NCI-H128 (cell line): ENCODE data around the gene ATP6V1D.
A peak's percentile ranks its signal among the peaks of the same experiment; 100 is the strongest.
"Not testable (repeated sequence)": the region's sequence is repeated elsewhere in the genome, so short reads cannot be mapped to it uniquely, and the experiment has no call there.

Experiments
- DNase-seq: peaks from one replicate; lab custom pipeline; 2025; ENCODE audit not compliant: unreplicated experiment; lab: John Stamatoyannopoulos, UW

Gene ATP6V1D

DNA sequence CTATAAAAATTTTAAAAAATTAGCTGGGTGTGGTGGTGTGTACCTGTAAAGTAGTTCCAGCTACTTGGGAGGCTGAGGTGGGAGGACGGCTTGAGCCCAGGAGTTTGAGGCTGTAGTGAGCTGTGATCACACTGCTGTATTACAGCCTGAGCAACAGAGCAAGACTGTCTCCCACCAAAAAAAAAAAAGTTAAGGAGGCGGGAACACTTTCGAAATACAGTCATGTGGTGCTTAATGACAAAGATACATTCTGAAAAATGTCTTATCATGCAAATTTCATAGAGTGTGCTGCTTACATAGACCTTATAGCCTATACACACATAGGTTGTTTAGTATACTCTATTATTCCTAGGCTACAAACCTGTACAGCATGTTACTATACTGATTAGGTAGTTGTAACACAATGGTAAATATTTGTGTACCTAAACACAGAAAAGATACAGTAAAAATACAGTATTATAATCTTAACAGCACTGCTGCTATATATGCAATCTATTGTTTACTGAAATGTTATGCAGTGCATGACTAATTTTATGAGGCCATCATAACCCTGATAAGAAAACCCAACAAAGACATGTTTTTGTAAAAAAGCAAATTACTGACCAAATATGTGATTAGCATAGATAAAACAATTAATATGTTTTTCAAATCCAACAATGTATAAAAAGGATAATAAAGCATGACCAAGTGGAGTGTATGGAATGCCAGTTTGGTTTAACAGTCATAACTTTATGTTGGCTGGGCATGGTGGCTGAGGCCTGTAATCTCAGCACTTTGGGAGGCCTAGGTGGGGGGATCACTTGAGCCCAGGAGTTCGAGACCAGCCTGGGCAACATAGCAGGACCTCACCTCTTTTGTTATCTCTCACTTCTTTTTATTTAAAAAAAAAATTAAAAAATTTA, 11.9 kb upstream of the ATP6V1D start:
- DNase-seq = no peak

DNA sequence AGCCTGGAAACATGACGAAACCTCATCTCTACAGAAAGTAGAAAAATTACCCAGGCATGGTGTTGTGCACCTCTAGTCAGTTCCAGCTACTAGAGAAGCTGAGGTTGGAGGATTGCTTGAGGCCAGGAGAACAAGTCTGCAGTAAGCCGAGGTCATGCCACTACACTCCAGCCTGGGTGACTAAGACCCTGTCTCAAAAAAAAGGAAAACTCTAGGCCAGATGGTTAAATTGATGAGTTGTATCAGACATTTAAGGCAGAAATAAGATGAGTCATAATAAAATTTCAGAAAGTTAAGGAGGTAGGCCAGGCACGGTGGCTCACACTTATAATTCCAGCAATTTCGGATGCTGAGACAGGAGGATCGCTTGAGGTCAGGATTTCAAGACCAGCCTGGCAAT, 11.2 kb upstream of the ATP6V1D start:
- DNase-seq = no peak

DNA sequence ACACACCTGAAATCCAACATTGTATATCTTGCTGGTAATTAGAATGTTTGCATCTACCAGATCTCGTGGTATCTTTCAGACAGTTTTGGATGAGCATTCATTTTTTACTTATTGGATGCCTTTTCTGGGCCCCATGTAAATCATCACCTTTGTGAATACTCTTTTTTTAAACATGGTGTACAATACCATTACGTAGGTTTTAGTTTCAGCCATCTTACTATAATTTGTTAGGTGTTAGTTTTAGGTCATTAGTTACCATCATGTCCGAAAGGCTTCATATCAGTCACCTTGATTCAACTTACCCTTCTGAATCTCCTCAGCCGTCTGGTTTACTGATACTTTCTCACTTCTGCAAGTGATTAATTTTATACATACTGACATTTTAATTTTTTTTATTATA, 5.9 kb upstream of the ATP6V1D start:
- no peak for DNase-seq

DNA sequence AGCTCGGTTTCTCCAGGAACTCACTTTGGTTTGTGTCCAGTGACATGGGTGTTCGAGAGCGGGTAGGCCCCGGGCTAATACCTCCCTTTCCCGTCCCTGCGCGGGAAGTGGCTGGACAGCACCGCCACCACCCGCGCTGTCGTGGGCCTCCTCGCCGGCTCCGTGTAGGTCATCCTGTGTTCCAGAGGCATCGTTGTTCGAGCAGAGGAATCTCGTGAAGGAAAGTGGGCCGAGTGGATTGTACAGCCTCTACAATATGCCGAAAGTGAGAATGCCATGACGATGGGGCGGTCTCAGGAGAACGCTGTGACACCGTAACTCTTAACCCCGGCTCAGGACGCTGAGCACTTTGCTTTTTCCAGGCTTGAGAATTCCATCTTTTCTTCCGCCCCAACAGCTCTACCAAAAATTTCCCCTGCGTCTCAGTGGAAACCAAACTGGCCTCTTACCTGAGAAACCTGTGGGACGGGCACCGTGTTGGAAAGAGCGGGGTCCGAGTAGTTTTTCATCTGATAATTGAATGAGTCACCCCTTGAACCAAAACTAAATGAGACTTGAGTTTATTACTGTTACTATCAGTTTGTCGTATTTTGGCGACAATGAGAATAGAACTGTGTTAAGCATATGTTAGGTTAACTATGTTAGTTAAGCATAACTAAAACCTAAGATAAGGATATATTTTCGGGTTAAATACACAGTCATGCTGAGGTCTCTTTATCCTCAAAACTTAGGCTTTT, 1.0 kb upstream of the ATP6V1D start:
- no peak for DNase-seq

DNA sequence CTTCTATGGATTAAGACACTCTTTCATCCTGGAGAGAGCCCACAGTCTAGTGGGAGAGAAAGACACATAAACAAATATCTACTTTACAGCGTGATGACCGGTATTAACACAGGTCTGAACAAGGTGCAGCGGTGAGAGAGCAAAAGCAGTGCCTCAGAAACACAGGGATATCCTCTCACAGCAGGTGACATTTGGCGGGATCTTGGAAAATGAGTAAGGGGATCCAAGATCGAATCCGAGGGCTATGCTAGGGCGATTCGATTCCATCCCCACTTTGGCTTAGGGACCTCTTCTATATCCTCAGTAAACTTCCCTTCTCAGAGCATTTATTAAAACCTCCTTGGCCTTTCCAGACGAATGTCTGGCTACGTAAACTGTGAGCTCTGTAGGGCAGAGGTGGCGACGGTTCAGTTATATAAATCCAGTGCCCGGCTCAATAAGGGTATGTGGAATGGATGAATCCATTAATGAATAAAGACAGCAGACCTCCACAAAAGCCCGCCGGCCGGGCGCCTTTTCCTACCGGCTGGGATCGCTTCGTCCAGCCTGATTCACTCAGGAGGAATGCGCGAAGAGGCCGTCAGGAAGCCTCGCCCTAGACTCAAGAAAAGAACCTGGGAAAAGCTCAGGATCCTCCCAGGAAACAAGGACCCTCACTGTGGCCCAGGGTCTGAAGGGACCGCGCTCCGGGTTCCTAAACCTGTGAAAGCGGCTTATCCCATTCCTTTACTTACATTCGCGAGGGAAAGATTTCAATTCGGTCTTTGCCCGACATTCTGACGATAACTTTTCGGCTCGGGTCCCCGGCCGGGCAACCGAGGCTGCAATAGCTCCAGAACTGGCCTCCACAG, 455 bp downstream of the ATP6V1D start:
- DNase-seq = peak; percentile 3

DNA sequence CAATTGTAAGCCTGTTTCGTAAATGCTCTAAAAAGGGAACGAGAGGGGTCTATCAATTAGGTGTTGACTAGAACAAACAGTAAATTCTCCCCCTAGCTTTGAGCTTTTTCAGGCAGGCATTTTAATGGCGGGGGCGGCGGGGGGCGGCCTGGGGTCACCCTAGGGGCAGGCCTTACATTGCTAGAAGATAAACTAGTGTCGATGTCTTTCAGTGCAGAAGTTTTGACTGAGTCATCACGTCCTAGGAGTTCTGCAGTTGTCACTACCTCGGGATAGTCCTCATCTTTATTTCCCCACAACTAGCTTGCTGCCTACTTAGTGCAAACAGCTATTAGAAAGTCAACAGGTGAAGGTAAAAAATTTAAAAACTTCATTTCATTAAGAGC, 1.6 kb downstream of the ATP6V1D start:
- DNase-seq = no peak

DNA sequence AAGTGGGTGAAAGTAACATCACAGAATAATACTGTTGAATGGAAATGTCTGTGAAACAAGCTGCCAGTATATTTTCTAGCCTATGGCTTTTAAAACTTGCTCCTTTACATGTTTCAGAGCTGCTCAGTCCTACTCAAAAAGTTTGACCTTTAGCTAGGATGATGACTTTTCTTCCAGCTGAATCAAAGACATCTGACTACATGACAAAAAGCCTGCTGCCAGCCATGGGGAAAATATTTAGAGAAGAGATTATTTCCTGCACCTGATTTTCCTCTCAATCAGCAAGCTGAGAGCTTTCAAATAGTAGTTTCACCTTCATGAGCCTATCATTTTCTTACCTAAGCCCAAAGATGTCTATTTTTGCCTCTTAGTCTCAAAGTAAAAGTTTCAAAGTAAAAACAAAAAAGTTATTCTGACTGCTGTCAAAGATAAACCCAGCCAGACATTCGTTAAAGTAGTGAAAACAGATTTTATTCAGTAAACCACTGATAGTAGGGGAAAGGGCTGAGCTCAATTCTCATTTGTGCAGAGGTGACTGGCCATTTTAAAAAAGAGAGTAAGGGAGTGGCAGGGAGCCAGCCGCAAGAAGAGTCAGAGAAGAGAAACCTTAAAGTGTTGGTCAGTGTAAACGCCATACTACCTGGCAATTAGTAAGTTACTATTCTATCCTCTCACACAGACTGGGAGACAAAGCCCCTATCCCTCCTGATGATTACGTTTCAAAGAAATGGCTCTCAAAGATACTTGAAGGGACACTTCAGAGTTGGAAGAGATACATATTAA, 2.2 kb downstream of the ATP6V1D start:
- peak; percentile 31 for DNase-seq

DNA sequence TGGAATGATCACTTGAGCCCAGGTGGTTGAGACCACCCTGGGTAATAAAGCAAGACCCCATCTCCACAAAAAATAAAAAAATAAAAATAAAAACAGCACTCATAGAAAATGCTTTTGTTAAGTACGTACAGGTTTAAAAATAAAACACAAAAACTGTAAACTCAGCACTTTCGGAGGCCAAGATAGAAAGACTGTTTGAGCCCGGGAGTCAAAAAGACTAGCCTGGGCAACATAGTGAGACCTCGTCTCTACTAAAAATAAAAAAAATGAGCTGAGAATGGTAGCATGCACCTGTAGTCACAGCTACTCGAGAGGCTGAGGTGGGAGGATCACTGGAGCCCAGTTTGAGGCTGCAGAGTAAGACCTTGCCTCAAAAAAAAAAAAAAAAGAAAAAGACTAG, 7.5 kb downstream of the ATP6V1D start:
- DNase-seq = no peak

DNA sequence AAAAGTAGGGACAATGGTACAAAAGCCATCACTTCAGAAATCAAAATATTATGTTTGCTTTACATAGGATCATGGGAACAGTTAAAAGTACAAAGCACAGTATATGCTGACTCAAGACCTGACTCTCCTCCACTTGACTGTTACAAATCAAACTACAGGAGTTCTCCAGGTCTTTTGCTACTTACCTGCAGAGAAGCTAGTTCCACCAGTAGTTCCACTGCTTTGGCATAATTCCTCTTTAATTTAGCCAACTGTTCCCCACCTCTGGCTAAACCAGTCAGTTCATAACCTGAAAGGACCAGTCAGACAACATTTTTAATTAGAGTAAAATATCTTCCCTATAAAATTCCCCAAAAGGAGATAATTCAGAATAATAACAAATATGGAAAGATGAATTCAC, 14.0 kb downstream of the ATP6V1D start:
- no peak for DNase-seq

DNA sequence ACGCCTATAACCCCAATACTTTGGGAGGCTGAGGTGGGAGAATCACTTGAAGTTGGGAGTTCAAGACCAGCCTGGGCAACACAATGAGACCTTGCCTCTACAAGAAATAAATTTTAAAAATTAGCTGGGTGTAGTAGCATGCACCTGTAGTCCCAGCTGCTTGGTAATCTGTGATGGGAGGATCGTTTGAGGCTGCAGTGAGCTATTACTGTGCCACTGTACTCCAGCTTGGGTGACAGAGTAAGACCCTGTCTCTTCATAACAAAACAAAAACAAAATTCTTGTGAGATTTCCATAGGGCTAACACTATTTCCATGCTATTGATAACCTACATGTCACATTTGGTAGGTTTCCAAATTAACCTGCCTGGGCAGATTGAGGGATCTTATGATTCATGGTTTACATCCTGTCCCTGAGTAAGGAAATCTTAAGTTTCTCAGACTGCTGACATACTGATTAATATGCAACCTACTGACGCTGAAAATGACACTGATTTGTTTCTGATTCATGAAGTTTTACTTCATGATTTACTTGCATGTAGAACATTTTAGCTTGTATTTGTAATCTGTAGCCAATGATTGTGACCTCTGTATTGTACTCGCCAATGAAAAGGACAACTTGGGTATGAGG, 15.9 kb downstream of the ATP6V1D start:
- DNase-seq = no peak

DNA sequence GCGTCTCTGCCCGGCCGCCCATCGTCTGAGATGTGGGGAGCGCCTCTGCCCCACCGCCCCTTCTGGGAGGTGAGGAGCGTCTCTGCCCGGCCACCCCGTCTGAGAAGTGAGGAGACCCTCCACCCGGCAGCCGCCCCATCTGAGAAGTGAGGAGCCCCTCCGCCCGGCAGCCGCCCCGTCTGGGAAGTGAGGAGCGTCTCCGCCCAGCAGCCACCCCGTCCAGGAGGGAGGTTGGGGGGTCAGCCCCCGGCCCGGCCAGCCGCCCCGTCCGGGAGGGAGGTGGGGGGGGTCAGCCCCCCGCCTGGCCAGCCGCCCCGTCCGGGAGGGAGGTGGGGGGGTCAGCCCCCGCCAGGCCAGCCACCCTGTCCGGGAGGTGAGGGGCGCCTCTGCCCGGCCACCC, 18.4 kb downstream of the ATP6V1D start:
- not testable (repeated sequence) for DNase-seq

DNA sequence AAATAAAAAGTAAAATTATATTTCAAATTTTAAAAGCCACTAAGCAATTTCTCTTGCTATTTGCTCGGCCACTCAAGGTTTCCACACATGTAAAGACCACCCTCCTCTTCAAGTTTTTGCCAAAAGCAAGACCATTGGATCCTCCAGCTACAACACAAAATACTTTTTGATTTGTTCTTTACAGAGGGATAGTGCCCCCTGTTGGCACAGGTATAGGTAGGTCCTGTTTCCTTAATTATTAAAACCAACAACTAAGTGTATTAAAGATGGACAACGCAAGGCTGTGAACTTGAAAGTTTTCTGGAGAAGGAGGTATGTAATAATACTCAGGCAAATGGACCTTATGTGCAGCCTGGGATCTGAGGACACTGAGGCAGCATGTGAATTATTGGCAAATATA, 23.8 kb downstream of the ATP6V1D start:
- no peak for DNase-seq

DNA sequence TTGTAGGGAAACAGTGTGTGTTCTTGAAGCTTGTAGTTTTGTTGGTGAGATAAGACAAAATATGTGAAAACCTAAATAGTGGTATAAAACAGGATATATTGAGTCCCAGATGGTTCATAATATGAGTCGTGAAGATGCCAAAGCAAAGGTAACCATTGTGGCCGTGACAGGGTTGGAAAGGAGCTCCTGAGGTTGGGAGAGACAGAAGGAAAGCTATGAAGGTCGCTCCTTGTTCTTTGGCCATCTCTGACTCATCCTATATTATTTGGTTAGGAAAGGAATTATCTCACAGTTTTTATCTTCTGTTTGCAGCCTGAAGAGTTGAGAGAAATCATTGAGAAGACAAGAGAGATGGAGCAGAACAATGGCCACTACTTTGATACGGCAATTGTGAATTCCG, 27.1 kb downstream of the ATP6V1D start:
- DNase-seq = no peak

DNA sequence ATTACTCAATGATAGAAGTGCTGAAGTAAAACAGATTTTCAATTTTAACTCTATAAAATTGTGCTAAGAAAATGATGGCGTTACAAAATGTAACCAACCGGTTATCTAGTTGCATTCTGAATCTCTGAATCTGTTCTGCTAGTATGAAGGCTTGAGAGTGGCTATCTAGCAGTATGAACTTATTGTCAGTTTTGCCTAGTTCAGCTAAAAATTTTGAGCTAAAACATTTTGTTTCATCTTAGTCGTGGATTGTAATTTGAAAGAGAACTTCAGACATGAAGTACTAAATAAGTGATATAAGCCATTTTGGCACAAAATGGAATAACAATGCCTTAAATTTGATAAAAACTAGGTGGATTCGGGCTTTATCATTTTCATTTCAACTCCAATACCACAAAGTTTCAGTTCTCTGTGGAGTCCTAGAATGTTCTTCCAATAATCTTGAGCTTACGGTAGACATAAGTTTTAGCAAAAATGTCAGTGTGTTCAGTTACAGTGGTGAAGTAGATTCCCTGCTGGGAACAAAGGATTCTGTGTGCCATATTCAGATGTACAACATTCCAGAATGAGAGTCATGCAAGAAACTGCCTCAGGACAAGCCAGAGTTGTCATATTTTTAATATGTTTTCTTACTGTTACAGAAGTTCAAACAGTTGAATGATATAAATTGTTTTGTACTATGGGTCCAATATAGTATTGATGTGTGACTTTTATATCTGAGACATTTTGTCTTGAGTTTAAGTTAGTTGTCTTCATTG, 28.1 kb downstream of the ATP6V1D start:
- no peak for DNase-seq

DNA sequence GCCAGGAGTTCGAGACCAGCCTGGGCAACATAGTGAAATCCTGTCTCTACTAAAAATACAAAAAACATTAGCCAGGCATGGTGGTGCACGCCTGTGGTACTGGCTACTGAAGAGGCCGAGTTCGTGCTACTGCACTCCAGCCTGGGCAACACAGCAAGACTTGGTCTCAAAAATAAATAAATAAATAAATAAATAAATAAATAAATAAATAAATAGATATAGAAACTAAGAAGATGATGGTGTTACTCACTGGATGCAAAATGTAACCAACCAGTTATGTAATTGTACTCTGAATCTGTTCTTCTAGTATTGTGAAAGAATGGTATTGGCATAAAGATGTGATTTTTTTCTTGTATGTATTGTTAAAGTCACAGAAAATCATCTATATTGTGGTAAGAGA, 29.9 kb downstream of the ATP6V1D start:
- not testable (repeated sequence) for DNase-seq

DNA sequence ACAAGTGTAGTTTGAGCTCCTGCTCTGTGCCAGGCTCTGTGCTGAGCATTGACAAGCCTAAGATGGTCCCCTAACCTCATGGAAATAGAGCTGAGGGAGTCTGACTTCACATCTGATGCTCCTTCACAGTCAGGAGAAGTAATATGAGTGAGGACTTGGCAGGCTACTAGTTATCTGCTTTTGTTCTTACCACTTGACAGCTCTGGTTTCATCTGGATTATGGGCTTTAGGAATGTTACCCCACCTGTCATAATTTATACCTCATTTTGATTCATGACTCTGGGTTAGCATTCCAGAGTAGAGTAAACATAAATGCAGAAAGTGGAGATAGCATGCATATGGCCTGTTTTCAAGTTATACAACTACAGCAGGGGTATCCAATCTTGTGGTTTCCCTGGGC, 40.5 kb downstream of the ATP6V1D start:
- no peak for DNase-seq

DNA sequence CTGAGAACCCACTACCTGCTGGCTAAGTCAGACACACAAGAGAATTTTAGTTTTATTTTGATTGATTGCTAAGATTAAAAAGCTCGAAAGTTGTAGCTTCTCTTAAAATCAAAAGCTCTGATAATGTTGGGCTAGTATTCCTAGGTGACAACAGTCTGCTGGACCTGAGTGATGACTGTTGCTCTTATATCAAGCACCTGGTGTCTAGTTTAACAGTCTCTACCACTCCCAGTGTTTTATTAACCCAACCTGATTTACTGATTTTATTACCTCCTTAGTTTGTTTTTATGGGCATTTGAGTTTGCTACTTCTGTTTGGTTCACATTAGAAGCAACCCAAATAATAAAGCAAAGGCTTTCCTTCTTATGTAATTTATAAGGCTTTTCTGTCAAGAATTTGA, 41.8 kb downstream of the ATP6V1D start:
- no peak for DNase-seq

DNA sequence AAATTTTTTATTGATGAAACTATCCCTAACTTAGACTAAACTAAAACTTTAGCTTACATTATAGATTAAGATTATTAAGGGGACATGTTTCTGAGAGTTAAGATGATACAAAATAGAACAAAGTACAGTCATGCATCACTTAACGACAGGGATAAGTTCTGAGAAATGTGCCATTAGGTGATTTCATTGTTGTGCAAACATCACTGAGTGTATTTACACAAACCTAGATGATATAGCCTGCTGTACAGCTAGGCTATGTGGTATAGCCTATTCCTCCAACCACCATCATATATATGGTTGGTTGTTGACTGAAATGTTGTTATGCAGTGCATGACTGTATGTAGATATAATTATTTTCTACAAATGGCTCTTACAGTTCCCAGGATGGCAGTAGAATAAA, 46.5 kb downstream of the ATP6V1D start:
- DNase-seq = no peak

DNA sequence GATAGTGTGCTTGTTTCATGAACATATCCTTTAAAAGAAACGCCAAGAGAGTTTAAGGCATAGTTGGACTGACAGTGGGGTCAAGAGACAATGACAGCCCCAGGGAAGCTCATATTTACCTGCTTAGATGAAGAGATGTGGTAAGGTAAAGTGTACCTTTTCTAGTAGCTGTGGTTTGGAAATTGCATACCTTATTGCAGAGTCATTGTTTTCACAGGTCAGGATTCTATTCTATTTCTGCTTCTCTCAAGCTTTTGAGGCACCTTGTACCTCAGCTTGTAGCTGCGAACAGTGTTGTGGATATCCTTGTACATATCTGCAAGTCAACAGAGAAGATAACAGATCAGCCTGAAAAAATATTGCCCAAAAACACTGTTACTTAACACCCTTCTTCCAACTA, 47.7 kb downstream of the ATP6V1D start:
- DNase-seq = no peak
